Breast epithelium (tissue), 4 donors: ENCODE measurements around the gene MRFAP1. TPM values are rescaled to one million over a fixed set of nuclear protein-coding genes. Genes with fewer than 3 reads are reported as not detected.

ENCODE experiments used
- DNase-seq, 2 donors: peaks; one replicate each; pipeline ENCODE4 v3.0.0-alpha.2; 2019; ENCODE audit warnings: low spot score in 2 of 2
- H3K27ac ChIP-seq, 2 donors: fragments of 200-600 bp; sonication (generic) in 1 of 2; one replicate each; pipeline ENCODE4 v1.5.1; 2016 to 2019; ENCODE audit warnings: mild to moderate bottlenecking in 1 of 2
- H3K27me3 ChIP-seq, 2 donors: fragments of 200-600 bp; sonication (generic) in 1 of 2; one replicate each; pipeline versions ENCODE4 v1.5.1 to v1.6.0; 2017 to 2019; ENCODE audit warnings: control low read depth in 1 of 2, mild to moderate bottlenecking in 1 of 2
- H3K36me3 ChIP-seq: fragments of 200-600 bp; one replicate; pipeline ENCODE4 v1.5.1; 2019
- H3K4me1 ChIP-seq, 2 donors: fragments of 200-600 bp; sonication (generic); one replicate each; pipeline ENCODE4 v1.5.1; 2016 to 2019; ENCODE audit warnings: control low read depth in 1 of 2
- H3K4me3 ChIP-seq, 3 donors: fragments of 200-600 bp; sonication (generic); 1 replicate in 2 of 3; 2 replicates in 1 of 3; pipeline ENCODE4 v1.5.1; 2016 to 2019; ENCODE audit warnings: mild to moderate bottlenecking in 3 of 3, moderate library complexity in 2 of 3
- H3K9me3 ChIP-seq, 2 donors: fragments of 200-600 bp; sonication (generic) in 1 of 2; one replicate each; pipeline ENCODE4 v1.5.1; 2016 to 2019; ENCODE audit warnings: control low read depth in 1 of 2
- POLR2A ChIP-seq: fragments of 450-650 bp; IDR thresholded peaks from one replicate; pipeline ENCODE4 v1.6.1; 2016; ENCODE audit warnings: antibody characterized with exemption, mild to moderate bottlenecking, moderate library complexity
- POLR2AphosphoS5 ChIP-seq, 3 donors: sonication (generic); formaldehyde crosslinking; IDR thresholded peaks; one replicate each; pipeline ENCODE4 v1.6.1; 2017; ENCODE audit warnings: antibody characterized with exemption in 3 of 3
- intact Hi-C: fragments of 100-400 bp; cut with DNase I; formaldehyde crosslinking; loops from one replicate; pipeline ENCODE4 v1.15.1; 2023; ENCODE audit warnings: low total_unique reads
- total RNA-seq, 3 donors: library from RNA; depleted of rRNA; stranded (reverse); fragments of >200 nt; gene quantifications; one replicate each; pipeline ENCODE4 v1.1.0, GENCODE V29; 2016
- TF ChIP-seq, protein P1 (sequence below), 3 donors: fragments of 450-650 bp; IDR thresholded peaks; one replicate each; pipeline ENCODE4 v1.5.1; 2016 to 2017; ENCODE audit warnings: antibody characterized with exemption in 3 of 3, mild to moderate bottlenecking in 3 of 3, moderate library complexity in 3 of 3

The MRFAP1 gene
- total RNA-seq, 3 donors from 2014 or later: 119 to 172 (median 142) TPM

DNA sequence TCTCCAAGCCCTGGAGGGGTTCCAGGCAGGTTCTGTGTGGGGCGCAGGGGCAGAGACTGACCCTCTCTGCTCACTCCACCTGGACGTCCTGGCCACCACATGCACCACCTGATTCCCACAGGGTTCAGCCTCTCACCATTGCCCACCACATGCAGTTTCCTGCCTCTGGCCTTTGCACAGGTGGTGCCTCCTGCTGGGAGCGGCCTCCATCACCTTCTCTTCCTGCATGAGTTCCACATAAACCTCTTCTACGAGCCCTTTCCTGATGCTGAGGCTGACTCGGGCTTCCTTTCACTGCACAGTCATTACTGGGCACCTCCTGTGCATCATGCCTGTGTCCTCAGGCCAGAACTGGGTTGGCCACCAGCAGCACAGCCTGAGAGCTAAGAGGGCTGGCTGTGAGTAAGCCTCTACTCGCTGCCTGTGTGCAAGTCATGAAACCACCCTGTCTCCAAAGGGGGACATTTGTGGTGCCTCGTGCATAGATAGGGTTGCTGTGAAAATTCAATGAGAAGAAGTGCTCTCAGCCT lies 45.6 kb upstream of the MRFAP1 start:
- Histone ChIP-seq H3K27me3 (no peaks in the 10 kb centered on the region), H3K4me1 (no peaks in the 10 kb centered on the region), H3K27ac (no peak overlapping the region), H3K4me3 (no peak overlapping the region), H3K36me3 (no peaks in the 10 kb centered on the region), H3K9me3 (no peaks in the 10 kb centered on the region)
- no peak for TF ChIP-seq POLR2A
- TF ChIP-seq, protein P1, sequence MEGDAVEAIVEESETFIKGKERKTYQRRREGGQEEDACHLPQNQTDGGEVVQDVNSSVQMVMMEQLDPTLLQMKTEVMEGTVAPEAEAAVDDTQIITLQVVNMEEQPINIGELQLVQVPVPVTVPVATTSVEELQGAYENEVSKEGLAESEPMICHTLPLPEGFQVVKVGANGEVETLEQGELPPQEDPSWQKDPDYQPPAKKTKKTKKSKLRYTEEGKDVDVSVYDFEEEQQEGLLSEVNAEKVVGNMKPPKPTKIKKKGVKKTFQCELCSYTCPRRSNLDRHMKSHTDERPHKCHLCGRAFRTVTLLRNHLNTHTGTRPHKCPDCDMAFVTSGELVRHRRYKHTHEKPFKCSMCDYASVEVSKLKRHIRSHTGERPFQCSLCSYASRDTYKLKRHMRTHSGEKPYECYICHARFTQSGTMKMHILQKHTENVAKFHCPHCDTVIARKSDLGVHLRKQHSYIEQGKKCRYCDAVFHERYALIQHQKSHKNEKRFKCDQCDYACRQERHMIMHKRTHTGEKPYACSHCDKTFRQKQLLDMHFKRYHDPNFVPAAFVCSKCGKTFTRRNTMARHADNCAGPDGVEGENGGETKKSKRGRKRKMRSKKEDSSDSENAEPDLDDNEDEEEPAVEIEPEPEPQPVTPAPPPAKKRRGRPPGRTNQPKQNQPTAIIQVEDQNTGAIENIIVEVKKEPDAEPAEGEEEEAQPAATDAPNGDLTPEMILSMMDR (IDR thresholded peaks at IDR 0.05): no peak
- DNase-seq: no peak
- intact Hi-C loops: no loop called here

DNA sequence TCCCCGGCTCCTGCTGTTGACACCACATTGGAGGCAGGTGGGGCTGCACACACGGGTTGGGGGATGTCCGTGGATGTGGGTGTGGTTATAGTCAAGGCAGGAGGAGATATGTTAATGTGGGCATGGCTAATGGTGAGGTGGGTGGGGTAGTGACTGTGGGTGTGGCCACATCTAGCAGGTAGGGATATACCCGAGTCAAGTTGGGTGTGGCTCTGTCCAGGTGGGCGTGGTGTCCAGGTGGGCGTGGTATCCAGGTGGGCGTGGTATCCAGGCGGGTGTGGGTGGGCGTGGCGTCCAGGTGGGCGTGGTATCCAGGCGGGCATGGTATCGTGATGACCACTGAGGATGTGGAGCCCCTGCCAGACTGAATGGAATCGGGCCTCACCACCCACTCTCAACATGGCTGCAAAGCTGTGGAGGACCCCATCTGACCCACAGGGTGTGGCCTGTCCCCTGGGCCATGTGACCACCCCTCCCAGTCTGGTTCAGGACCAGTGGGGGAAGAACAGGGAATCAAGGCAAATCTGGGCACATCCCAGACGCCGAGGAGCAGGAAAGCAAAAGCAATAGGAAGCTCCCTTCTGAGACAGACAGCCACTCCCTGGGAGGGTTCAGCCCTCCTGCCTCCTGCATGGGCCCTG lies 44.5 kb upstream of the MRFAP1 start:
- no peaks in the 10 kb centered on the region for H3K36me3 ChIP-seq
- no peaks in the 10 kb centered on the region for H3K4me1 ChIP-seq
- no peaks in the 10 kb centered on the region for H3K9me3 ChIP-seq
- no peak for DNase-seq
- no peak overlapping the region for H3K4me3 ChIP-seq
- no peak overlapping the region for H3K27ac ChIP-seq
- intact Hi-C loops: no loop called here
- TF ChIP-seq POLR2AphosphoS5 (IDR thresholded peaks at IDR 0.05) (no peak), POLR2A (no peak)
- TF ChIP-seq, protein P1 (IDR thresholded peaks at IDR 0.05): no peak
- H3K27me3 ChIP-seq: no peaks in the 10 kb centered on the region

DNA sequence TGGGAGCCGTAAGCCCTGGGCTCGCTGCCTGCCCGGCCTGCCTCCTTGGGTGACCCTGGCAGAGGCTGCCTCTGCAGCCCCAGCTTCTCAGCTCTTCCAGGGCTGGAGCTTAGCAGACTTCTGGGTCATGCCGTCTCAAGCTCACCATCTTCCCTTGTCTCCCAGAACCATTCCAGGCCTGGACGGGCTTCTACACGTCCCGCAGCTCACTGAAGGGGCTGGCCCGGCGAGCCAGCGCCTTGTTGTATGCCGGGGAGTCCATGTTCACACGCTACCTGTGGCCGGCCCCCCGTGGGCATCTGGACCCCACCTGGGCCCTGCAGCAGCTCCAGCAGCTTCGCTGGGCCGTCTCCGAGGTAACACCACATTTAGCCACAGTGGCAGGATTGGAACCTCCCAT lies 43.5 kb upstream of the MRFAP1 start:
- TF ChIP-seq, protein P1 (IDR thresholded peaks at IDR 0.05): no peak
- no peak for TF ChIP-seq POLR2AphosphoS5 (IDR thresholded peaks at IDR 0.05)
- no peak for TF ChIP-seq POLR2A
- no peaks in the 10 kb centered on the region for H3K36me3 ChIP-seq
- no peak for DNase-seq
- H3K27me3 ChIP-seq: no peaks in the 10 kb centered on the region
- H3K4me3 ChIP-seq: no peak overlapping the region
- H3K4me1 ChIP-seq: no peaks in the 10 kb centered on the region
- H3K9me3 ChIP-seq: peaks cover 0 to 3% of the 10 kb centered on the region in 2 donors
- no peak overlapping the region for H3K27ac ChIP-seq
- intact Hi-C loops: no loop called here

DNA sequence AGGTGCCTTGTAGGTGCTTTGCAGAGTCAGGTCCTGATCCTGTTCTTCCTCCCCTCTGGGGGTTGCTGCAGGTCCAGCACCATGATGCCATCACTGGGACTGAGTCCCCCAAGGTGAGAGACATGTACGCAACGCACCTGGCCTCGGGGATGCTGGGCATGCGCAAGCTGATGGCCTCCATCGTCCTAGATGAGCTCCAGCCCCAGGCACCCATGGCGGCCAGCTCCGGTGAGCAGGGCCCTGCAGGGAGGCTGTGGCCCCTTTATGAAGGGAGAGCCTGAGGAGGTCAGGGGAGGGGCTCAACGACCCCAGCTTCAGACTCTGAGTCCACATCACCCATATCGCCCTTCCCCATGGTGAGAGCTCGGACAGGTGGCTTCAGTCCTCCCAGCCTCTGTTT lies 42.4 kb upstream of the MRFAP1 start:
- Histone ChIP-seq H3K27ac (no peak overlapping the region), H3K9me3 (peaks cover 0 to 5% of the 10 kb centered on the region in 2 donors), H3K27me3 (no peaks in the 10 kb centered on the region), H3K36me3 (no peaks in the 10 kb centered on the region), H3K4me1 (no peaks in the 10 kb centered on the region), H3K4me3 (no peak overlapping the region)
- intact Hi-C loops: no loop called here
- no peak for DNase-seq
- TF ChIP-seq, protein P1 (IDR thresholded peaks at IDR 0.05): no peak
- TF ChIP-seq POLR2A (no peak), POLR2AphosphoS5 (IDR thresholded peaks at IDR 0.05) (no peak)

DNA sequence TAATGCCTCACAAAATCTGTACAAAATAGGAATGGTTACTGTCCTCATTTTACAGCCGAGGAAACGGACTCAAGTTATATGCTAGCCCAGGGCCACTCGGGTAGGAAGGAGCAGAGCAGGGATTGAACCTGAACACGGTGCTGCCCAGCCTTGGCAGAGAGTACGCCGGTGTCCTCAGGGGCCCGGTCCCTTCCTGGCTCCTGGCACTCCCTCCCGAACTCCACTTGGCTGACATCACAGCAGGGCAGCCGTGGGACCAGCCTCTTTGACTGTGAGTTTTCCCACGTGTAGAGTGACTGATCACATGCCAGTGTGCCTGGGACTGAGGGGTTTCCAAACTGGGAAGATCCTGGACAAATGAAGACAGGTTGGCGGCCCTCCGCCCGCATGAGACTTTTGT lies 41.8 kb upstream of the MRFAP1 start:
- peaks cover 0 to 5% of the 10 kb centered on the region in 2 donors for H3K9me3 ChIP-seq
- no peak overlapping the region for H3K27ac ChIP-seq
- DNase-seq: no peak
- no peak overlapping the region for H3K4me3 ChIP-seq
- H3K36me3 ChIP-seq: no peaks in the 10 kb centered on the region
- H3K27me3 ChIP-seq: no peaks in the 10 kb centered on the region
- TF ChIP-seq POLR2A: no peak
- TF ChIP-seq, protein P1 (IDR thresholded peaks at IDR 0.05): no peak
- intact Hi-C loops: no loop called here
- no peaks in the 10 kb centered on the region for H3K4me1 ChIP-seq
